ENCODE data around the gene ZFP62.

ZFP62 gene

GRCh38 chr5:180868960-180869359 is 7.9 kb upstream of the ZFP62 start:
- peak; percentile 15 for DNase-seq (ENCODE audit: low read depth, low spot score)

GRCh38 chr5:180866985-180867384 is 5.9 kb upstream of the ZFP62 start:
- no peak for DNase-seq (ENCODE audit: low read depth, low spot score)

GRCh38 chr5:180865981-180866695 is 5.1 kb upstream of the ZFP62 start:
- no peak for DNase-seq (ENCODE audit: low read depth, low spot score)

- DNase-seq (ENCODE audit: low read depth, low spot score): no peak
Observed at GRCh38 chr5:180862645-180863044, 1.6 kb upstream of the ZFP62 start.

GRCh38 chr5:180860273-180860886 is 696 bp downstream of the ZFP62 start:
- peak; percentile 16 for DNase-seq (ENCODE audit: low read depth, low spot score)

GRCh38 chr5:180858586-180858985 is 2.5 kb downstream of the ZFP62 start:
- no peak for DNase-seq (ENCODE audit: low read depth, low spot score)

GRCh38 chr5:180853848-180854176 is 7.3 kb downstream of the ZFP62 start:
- DNase-seq (ENCODE audit: low read depth, low spot score): no peak

- DNase-seq (ENCODE audit: low read depth, low spot score): no peak
Observed at GRCh38 chr5:180853121-180853847, 7.8 kb downstream of the ZFP62 start.

- DNase-seq (ENCODE audit: low read depth, low spot score): no peak
Observed at GRCh38 chr5:180852495-180852894, 8.6 kb downstream of the ZFP62 start.

GRCh38 chr5:180850434-180851078 is 10.5 kb downstream of the ZFP62 start:
- DNase-seq (ENCODE audit: low read depth, low spot score): no peak

- no peak for DNase-seq (ENCODE audit: low read depth, low spot score)
Observed at GRCh38 chr5:180849827-180850226, 11.2 kb downstream of the ZFP62 start.

GRCh38 chr5:180848878-180849277 is 12.2 kb downstream of the ZFP62 start:
- no peak for DNase-seq (ENCODE audit: low read depth, low spot score)

- no peak for DNase-seq (ENCODE audit: low read depth, low spot score)
Observed at GRCh38 chr5:180848265-180848664, 12.8 kb downstream of the ZFP62 start.

GRCh38 chr5:180847026-180847425 is 14.1 kb downstream of the ZFP62 start:
- DNase-seq (ENCODE audit: low read depth, low spot score): no peak

GRCh38 chr5:180844858-180845257 is 16.2 kb downstream of the ZFP62 start:
- no peak for DNase-seq (ENCODE audit: low read depth, low spot score)

- DNase-seq (ENCODE audit: low read depth, low spot score): no peak
Observed at GRCh38 chr5:180844432-180844831, 16.6 kb downstream of the ZFP62 start.

GRCh38 chr5:180839935-180840334 is 21.1 kb downstream of the ZFP62 start:
- DNase-seq (ENCODE audit: low read depth, low spot score): no peak

GRCh38 chr5:180839227-180839626 is 21.8 kb downstream of the ZFP62 start:
- DNase-seq (ENCODE audit: low read depth, low spot score): no peak

- no peak for DNase-seq (ENCODE audit: low read depth, low spot score)
Observed at GRCh38 chr5:180837478-180837877, 23.6 kb downstream of the ZFP62 start.

- DNase-seq (ENCODE audit: low read depth, low spot score): no peak
Observed at GRCh38 chr5:180832638-180833068, 28.4 kb downstream of the ZFP62 start.

- peak; percentile 51 for DNase-seq (ENCODE audit: low read depth, low spot score)
Observed at GRCh38 chr5:180831139-180832093, 29.7 kb downstream of the ZFP62 start.

Data from activated CD4-positive, CD25-positive, alpha-beta regulatory T cell treated with anti-CD3 and anti-CD28 coated beads, Interleukin-2, amount 50 U/mL, for 16 hours (primary cell).